Activated naive CD8-positive, alpha-beta T cell (primary cell): ENCODE measurements around the gene HIPK2.

Source experiments
- H3K27ac Mint-ChIP-seq: one replicate; pipeline ENCODE4 v1.8.0; 2021; ENCODE audit warnings: mixed read lengths
- H3K27me3 Mint-ChIP-seq: one replicate; pipeline ENCODE4 v1.8.0; 2021; ENCODE audit warnings: mixed read lengths
- H3K36me3 Mint-ChIP-seq: one replicate; pipeline ENCODE4 v1.8.0; 2021; ENCODE audit warnings: mixed read lengths
- H3K4me1 Mint-ChIP-seq: one replicate; pipeline ENCODE4 v1.8.0; 2021; ENCODE audit warnings: low read depth, mixed read lengths
- H3K4me3 Mint-ChIP-seq: one replicate; pipeline ENCODE4 v1.8.0; 2021; ENCODE audit warnings: mild to moderate bottlenecking, mixed read lengths
- H3K9me3 Mint-ChIP-seq: one replicate; pipeline ENCODE4 v1.8.0; 2021; ENCODE audit warnings: low read depth, mixed read lengths

The HIPK2 gene

GRCh38 chr7:139738772-139739171 is 39.0 kb downstream of the HIPK2 start:
- peaks cover 7% of the 10 kb centered on the region for H3K36me3 Mint-ChIP-seq
- H3K4me1 Mint-ChIP-seq, result peaks cover 50% of the 10 kb centered on the region
- H3K9me3 Mint-ChIP-seq, result no peaks in the 10 kb centered on the region
- peak overlapping the region; percentile 86 for H3K27ac Mint-ChIP-seq
- H3K4me3 Mint-ChIP-seq, result no peak overlapping the region
- H3K27me3 Mint-ChIP-seq, result no peaks in the 10 kb centered on the region

- H3K27ac Mint-ChIP-seq, result peak overlapping the region; percentile 86
Measured at GRCh38 chr7:139738101-139738489, 39.7 kb downstream of the HIPK2 start.

GRCh38 chr7:139737221-139738100 is 40.3 kb downstream of the HIPK2 start:
- peaks cover 47% of the 10 kb centered on the region for H3K4me1 Mint-ChIP-seq
- H3K36me3 Mint-ChIP-seq, result peaks cover 8% of the 10 kb centered on the region
- H3K4me3 Mint-ChIP-seq, result peak overlapping the region; percentile 31
- peak overlapping the region; percentile 86 for H3K27ac Mint-ChIP-seq
- no peaks in the 10 kb centered on the region for H3K27me3 Mint-ChIP-seq
- no peaks in the 10 kb centered on the region for H3K9me3 Mint-ChIP-seq

More at GRCh38 chr7:139738101-139738489, 39.7 kb downstream of the HIPK2 start:
- peaks cover 7% of the 10 kb centered on the region for H3K36me3 Mint-ChIP-seq
- peak overlapping the region; percentile 31 for H3K4me3 Mint-ChIP-seq
- no peaks in the 10 kb centered on the region for H3K9me3 Mint-ChIP-seq
- no peaks in the 10 kb centered on the region for H3K27me3 Mint-ChIP-seq
- peaks cover 47% of the 10 kb centered on the region for H3K4me1 Mint-ChIP-seq

GRCh38 chr7:139735912-139736595 is 41.7 kb downstream of the HIPK2 start:
- Mint-ChIP-seq H3K27me3 (no peaks in the 10 kb centered on the region), H3K36me3 (peaks cover 8% of the 10 kb centered on the region), H3K27ac (no peak overlapping the region), H3K4me3 (peak overlapping the region; percentile 18), H3K9me3 (no peaks in the 10 kb centered on the region), H3K4me1 (peaks cover 61% of the 10 kb centered on the region)

GRCh38 chr7:139735466-139735865 is 42.3 kb downstream of the HIPK2 start:
- Mint-ChIP-seq H3K4me1 (peaks cover 66% of the 10 kb centered on the region), H3K27me3 (no peaks in the 10 kb centered on the region), H3K4me3 (peak overlapping the region; percentile 18), H3K27ac (no peak overlapping the region), H3K9me3 (no peaks in the 10 kb centered on the region), H3K36me3 (peaks cover 8% of the 10 kb centered on the region)

- peaks cover 64% of the 10 kb centered on the region for H3K4me1 Mint-ChIP-seq
- no peak overlapping the region for H3K4me3 Mint-ChIP-seq
- H3K27me3 Mint-ChIP-seq, result no peaks in the 10 kb centered on the region
- H3K36me3 Mint-ChIP-seq, result peaks cover 11% of the 10 kb centered on the region
- no peaks in the 10 kb centered on the region for H3K9me3 Mint-ChIP-seq
- H3K27ac Mint-ChIP-seq, result no peak overlapping the region
Measured at GRCh38 chr7:139734395-139734794, 43.4 kb downstream of the HIPK2 start.

- Mint-ChIP-seq H3K27ac (no peak overlapping the region), H3K4me3 (no peak overlapping the region), H3K27me3 (no peaks in the 10 kb centered on the region), H3K36me3 (peaks cover 11% of the 10 kb centered on the region), H3K9me3 (no peaks in the 10 kb centered on the region), H3K4me1 (peaks cover 59% of the 10 kb centered on the region)
Measured at GRCh38 chr7:139733751-139734150, 44.0 kb downstream of the HIPK2 start.

GRCh38 chr7:139732471-139733167 is 45.2 kb downstream of the HIPK2 start:
- no peaks in the 10 kb centered on the region for H3K9me3 Mint-ChIP-seq
- H3K36me3 Mint-ChIP-seq, result peaks cover 11% of the 10 kb centered on the region
- H3K4me1 Mint-ChIP-seq, result peaks cover 49% of the 10 kb centered on the region
- no peak overlapping the region for H3K27ac Mint-ChIP-seq
- no peaks in the 10 kb centered on the region for H3K27me3 Mint-ChIP-seq
- H3K4me3 Mint-ChIP-seq, result no peak overlapping the region

- Mint-ChIP-seq H3K9me3 (no peaks in the 10 kb centered on the region), H3K27ac (no peak overlapping the region), H3K27me3 (no peaks in the 10 kb centered on the region), H3K4me3 (peak overlapping the region; percentile 2), H3K4me1 (peaks cover 49% of the 10 kb centered on the region), H3K36me3 (peaks cover 14% of the 10 kb centered on the region)
Measured at GRCh38 chr7:139731802-139732470, 45.9 kb downstream of the HIPK2 start.

- Mint-ChIP-seq H3K9me3 (no peaks in the 10 kb centered on the region), H3K36me3 (peaks cover 11% of the 10 kb centered on the region), H3K27ac (no peak overlapping the region), H3K4me1 (peaks cover 49% of the 10 kb centered on the region), H3K4me3 (no peak overlapping the region), H3K27me3 (no peaks in the 10 kb centered on the region)
Measured at GRCh38 chr7:139730746-139731612, 46.8 kb downstream of the HIPK2 start.

- Mint-ChIP-seq H3K4me1 (peaks cover 59% of the 10 kb centered on the region), H3K4me3 (no peak overlapping the region), H3K27me3 (no peaks in the 10 kb centered on the region), H3K9me3 (no peaks in the 10 kb centered on the region), H3K36me3 (peaks cover 8% of the 10 kb centered on the region), H3K27ac (no peak overlapping the region)
Measured at GRCh38 chr7:139728203-139728602, 49.6 kb downstream of the HIPK2 start.

- Mint-ChIP-seq H3K27me3 (no peaks in the 10 kb centered on the region), H3K27ac (peak overlapping the region; percentile 12), H3K4me1 (peaks cover 56% of the 10 kb centered on the region), H3K4me3 (no peak overlapping the region), H3K36me3 (peaks cover 7% of the 10 kb centered on the region), H3K9me3 (no peaks in the 10 kb centered on the region)
Measured at GRCh38 chr7:139727151-139727705, 50.6 kb downstream of the HIPK2 start.

GRCh38 chr7:139726485-139726869 is 51.3 kb downstream of the HIPK2 start:
- Mint-ChIP-seq H3K4me1 (peaks cover 49% of the 10 kb centered on the region), H3K27me3 (no peaks in the 10 kb centered on the region), H3K9me3 (no peaks in the 10 kb centered on the region), H3K36me3 (peaks cover 7% of the 10 kb centered on the region), H3K4me3 (no peak overlapping the region), H3K27ac (no peak overlapping the region)
